ENCODE measurements around the gene DNAJC2. TPM values are rescaled to one million over a fixed set of nuclear protein-coding genes. Genes with fewer than 3 reads are reported as not detected.
"Not testable (repeated sequence)": the region's sequence is repeated elsewhere in the genome, so short reads cannot be mapped to it uniquely, and the experiment has no call there.

DNAJC2 gene
- polyA plus RNA-seq, 3 donors = 43.8 to 44.4 (median 44.0) TPM

GRCh38 chr7:103347507-103348267 is 3.1 kb upstream of the DNAJC2 start, which contains the start of gene PSMC2:
PSMC2 (plus strand) TSS chr7:103347643; CDS start chr7:103347712, 69 bp downstream.
- peak; percentile 95 for DNase-seq

GRCh38 chr7:103346396-103346795 is 1.8 kb upstream of the DNAJC2 start:
- DNase-seq = no peak

- peak; percentile 15 for DNase-seq
Observed at GRCh38 chr7:103343758-103344452, 662 bp downstream of the DNAJC2 start.

GRCh38 chr7:103343332-103343731 is 1.2 kb downstream of the DNAJC2 start:
- no peak for DNase-seq

GRCh38 chr7:103341466-103341865 is 3.1 kb downstream of the DNAJC2 start:
- no peak for DNase-seq

GRCh38 chr7:103338864-103339263 is 5.7 kb downstream of the DNAJC2 start:
- no peak for DNase-seq

GRCh38 chr7:103336761-103337160 is 7.8 kb downstream of the DNAJC2 start:
- DNase-seq = no peak

GRCh38 chr7:103325744-103326143 is 18.8 kb downstream of the DNAJC2 start:
- no peak for DNase-seq

GRCh38 chr7:103317009-103317408 is 27.6 kb downstream of the DNAJC2 start:
- DNase-seq = no peak

- DNase-seq = no peak
Observed at GRCh38 chr7:103316380-103316941, 28.1 kb downstream of the DNAJC2 start.

GRCh38 chr7:103314852-103315251 is 29.7 kb downstream of the DNAJC2 start:
- no peak for DNase-seq

GRCh38 chr7:103307503-103308231 is 36.9 kb downstream of the DNAJC2 start:
- no peak for DNase-seq

GRCh38 chr7:103301441-103301840 is 43.1 kb downstream of the DNAJC2 start:
- DNase-seq = no peak

- no peak for DNase-seq
Observed at GRCh38 chr7:103299660-103300059, 44.9 kb downstream of the DNAJC2 start.

GRCh38 chr7:103297837-103298179 is 46.8 kb downstream of the DNAJC2 start:
- no peak for DNase-seq

GRCh38 chr7:103296901-103297836 is 47.4 kb downstream of the DNAJC2 start, which contains the start of gene PMPCB:
PMPCB (plus strand) TSS chr7:103297435; CDS start chr7:103297460, 25 bp downstream.
- peak; percentile 92 for DNase-seq

- no peak for DNase-seq
Observed at GRCh38 chr7:103293526-103293925, 51.0 kb downstream of the DNAJC2 start.

- DNase-seq = no peak
Observed at GRCh38 chr7:103292122-103292521, 52.4 kb downstream of the DNAJC2 start.

- DNase-seq = not testable (repeated sequence)
Observed at GRCh38 chr7:103282802-103283427, 61.7 kb downstream of the DNAJC2 start.

- not testable (repeated sequence) for DNase-seq
Observed at GRCh38 chr7:103280803-103281155, 63.8 kb downstream of the DNAJC2 start.

Data from renal pelvis (tissue), 4 donors.